Activated naive CD8-positive, alpha-beta T cell treated with anti-CD3 and anti-CD28 coated beads, Interleukin-2, amount 50 U/mL, for 16 hours (primary cell): ENCODE data around the gene ARHGEF4.

Experiments used
- DNase-seq: peaks from one replicate; pipeline ENCODE4 v3.0.0-alpha.2; 2020; ENCODE audit warnings: low read depth, low spot score

The ARHGEF4 gene

GRCh38 chr2:131085646-131086045 lies 248.9 kb downstream of the ARHGEF4 start:
- DNase-seq = no peak

- no peak for DNase-seq
Observed at GRCh38 chr2:131092458-131093005, 255.8 kb downstream of the ARHGEF4 start.

- DNase-seq = peak; percentile 76
Observed at GRCh38 chr2:131093006-131093695, 256.4 kb downstream of the ARHGEF4 start, which contains the start of gene FAM168B. TSS of gene FAM168B (minus strand) at chr2:131093460. CDS start at chr2:131082646, 10,814 bp downstream.

- DNase-seq = peak; percentile 27
Observed at GRCh38 chr2:131093696-131094462, 257.2 kb downstream of the ARHGEF4 start.

GRCh38 chr2:131094463-131095281 lies 258.0 kb downstream of the ARHGEF4 start:
- DNase-seq = no peak
